Measurements from ENCODE around the gene CENPN. TPM values are rescaled to one million over a fixed set of nuclear protein-coding genes. Genes with fewer than 3 reads are reported as not detected.

The CENPN gene
- total RNA-seq, 4 donors from 2014 or later = 5.8 to 9.6 (median 6.6) TPM

GRCh38 chr16:80986557-80986956 is 20.5 kb upstream of the CENPN start:
- Histone ChIP-seq H3K4me3 (no peak overlapping the region), H3K27me3 (no peaks in the 10 kb centered on the region), H3K27ac (replicated peaks in 1 of 4) (no peak overlapping the region), H3K36me3 (peaks cover 0 to 9% (median 4%) of the 10 kb centered on the region in 4 donors), H3K4me1 (peaks cover 0 to 6% (median 1%) of the 10 kb centered on the region in 4 donors), H3K9me3 (no peaks in the 10 kb centered on the region)
- TF ChIP-seq POLR2AphosphoS5 (IDR thresholded peaks at IDR 0.05) (no peak), POLR2A (IDR thresholded peaks at IDR 0.05; ENCODE audit: low read depth) (no peak), EP300 (IDR thresholded peaks at IDR 0.05) (no peak), CTCF (IDR thresholded peaks at IDR 0.05) (no peak)
- WGBS = 75% methylated on average over 2 of the region's 2 CpGs
- intact Hi-C loops (cut with DNase I) = no loop called here
- no peak for DNase-seq (ENCODE audit: extremely low spot score)

- no peak overlapping the region for H3K27ac ChIP-seq (replicated peaks in 1 of 4)
- 74% methylated on average over 7 of the region's 7 CpGs for WGBS
- H3K9me3 ChIP-seq = no peaks in the 10 kb centered on the region
- no peak overlapping the region for H3K4me3 ChIP-seq
- TF ChIP-seq EP300 (IDR thresholded peaks at IDR 0.05) = no peak
- TF ChIP-seq POLR2AphosphoS5 (IDR thresholded peaks at IDR 0.05) = no peak
- TF ChIP-seq CTCF (IDR thresholded peaks at IDR 0.05) = no peak
- TF ChIP-seq POLR2A (IDR thresholded peaks at IDR 0.05; ENCODE audit: low read depth) = no peak
- intact Hi-C loops (cut with DNase I) = no loop called here
- DNase-seq (ENCODE audit: extremely low spot score) = no peak
- peaks cover 0 to 14% (median 0%) of the 10 kb centered on the region in 4 donors for H3K4me1 ChIP-seq
- H3K36me3 ChIP-seq = peaks cover 0 to 9% (median 4%) of the 10 kb centered on the region in 4 donors
- no peaks in the 10 kb centered on the region for H3K27me3 ChIP-seq
Measured at GRCh38 chr16:80988756-80989155, 18.3 kb upstream of the CENPN start.

- no peak for DNase-seq (ENCODE audit: extremely low spot score)
- Histone ChIP-seq H3K27me3 (no peaks in the 10 kb centered on the region), H3K4me1 (peaks cover 0 to 15% (median 0%) of the 10 kb centered on the region in 4 donors), H3K4me3 (no peak overlapping the region), H3K9me3 (no peaks in the 10 kb centered on the region), H3K36me3 (peaks cover 0 to 9% (median 4%) of the 10 kb centered on the region in 4 donors), H3K27ac (replicated peaks in 1 of 4) (no peak overlapping the region)
- TF ChIP-seq CTCF (IDR thresholded peaks at IDR 0.05) = no peak
- TF ChIP-seq POLR2AphosphoS5 (IDR thresholded peaks at IDR 0.05) = no peak
- TF ChIP-seq POLR2A (IDR thresholded peaks at IDR 0.05; ENCODE audit: low read depth) = no peak
- no peak for TF ChIP-seq EP300 (IDR thresholded peaks at IDR 0.05)
- intact Hi-C loops (cut with DNase I) = no loop called here
- WGBS = 43% methylated on average over 2 of the region's 2 CpGs
Measured at GRCh38 chr16:80989801-80990200, 17.2 kb upstream of the CENPN start.

- Histone ChIP-seq H3K27ac (replicated peaks in 1 of 4) (no peak overlapping the region), H3K4me1 (peaks cover 0 to 15% (median 0%) of the 10 kb centered on the region in 4 donors), H3K36me3 (peaks cover 0 to 9% (median 2%) of the 10 kb centered on the region in 4 donors), H3K9me3 (no peaks in the 10 kb centered on the region), H3K27me3 (no peaks in the 10 kb centered on the region), H3K4me3 (no peak overlapping the region)
- no peak for DNase-seq (ENCODE audit: extremely low spot score)
- intact Hi-C loops (cut with DNase I) = no loop called here
- WGBS = 93% methylated on average over 3 of the region's 3 CpGs
- no peak for TF ChIP-seq POLR2A (IDR thresholded peaks at IDR 0.05; ENCODE audit: low read depth)
- TF ChIP-seq CTCF (IDR thresholded peaks at IDR 0.05) = no peak
- no peak for TF ChIP-seq POLR2AphosphoS5 (IDR thresholded peaks at IDR 0.05)
- no peak for TF ChIP-seq EP300 (IDR thresholded peaks at IDR 0.05)
Measured at GRCh38 chr16:80990577-80990976, 16.4 kb upstream of the CENPN start.

GRCh38 chr16:80990978-80991377 is 16.0 kb upstream of the CENPN start:
- Histone ChIP-seq H3K4me3 (no peak overlapping the region), H3K9me3 (no peaks in the 10 kb centered on the region), H3K36me3 (peaks cover 0 to 9% (median 2%) of the 10 kb centered on the region in 4 donors), H3K27ac (replicated peaks in 1 of 4) (no peak overlapping the region), H3K4me1 (peaks cover 0 to 15% (median 0%) of the 10 kb centered on the region in 4 donors), H3K27me3 (no peaks in the 10 kb centered on the region)
- WGBS = 93% methylated on average over 2 of the region's 2 CpGs
- DNase-seq (ENCODE audit: extremely low spot score) = no peak
- TF ChIP-seq POLR2AphosphoS5 (IDR thresholded peaks at IDR 0.05) = no peak
- TF ChIP-seq EP300 (IDR thresholded peaks at IDR 0.05) = no peak
- intact Hi-C loops (cut with DNase I) = no loop called here

All from esophagus muscularis mucosa (tissue), 4 donors.